Tibial artery (tissue), 4 donors: Measurements from ENCODE around the gene AHSP.
"Not testable (repeated sequence)": the region's sequence is repeated elsewhere in the genome, so short reads cannot be mapped to it uniquely, and the experiment has no call there.

ENCODE experiments used
- DNase-seq, 2 donors: peaks; one replicate each; pipeline ENCODE4 v3.0.0-alpha.2; 2019
- H3K27ac ChIP-seq, 2 donors: fragments of 200-600 bp; sonication (generic) in 1 of 2; 1 replicate in 1 of 2; 2 replicates in 1 of 2; pipeline ENCODE4 v1.5.1; 2018 to 2019; ENCODE audit warnings: mild to moderate bottlenecking in 1 of 2
- H3K27me3 ChIP-seq, 2 donors: fragments of 200-600 bp; sonication (generic) in 1 of 2; one replicate each; pipeline versions ENCODE4 v1.5.1 to v1.6.0; 2016 to 2019
- H3K36me3 ChIP-seq, 3 donors: fragments of 200-600 bp; sonication (generic) in 2 of 3; one replicate each; pipeline ENCODE4 v1.5.1; 2016 to 2019; ENCODE audit warnings: mild to moderate bottlenecking in 2 of 3
- H3K4me1 ChIP-seq, 4 donors: fragments of 200-600 bp; sonication (generic) in 2 of 4; 1 replicate in 3 of 4; 2 replicates in 1 of 4; pipeline ENCODE4 v1.5.1; 2016 to 2019
- H3K4me3 ChIP-seq, 2 donors: fragments of 200-600 bp; sonication (generic) in 1 of 2; 1 replicate in 1 of 2; 2 replicates in 1 of 2; pipeline ENCODE4 v1.5.1; 2018 to 2019; ENCODE audit warnings: mild to moderate bottlenecking in 2 of 2
- H3K9me3 ChIP-seq, 3 donors: fragments of 200-600 bp; sonication (generic) in 1 of 3; one replicate each; pipeline ENCODE4 v1.5.1; 2016 to 2019
- intact Hi-C: fragments of 100-400 bp; cut with DNase I; formaldehyde crosslinking; loops from one replicate; pipeline ENCODE4 v1.15.0; 2023; ENCODE audit warnings: low total_unique reads
- TF ChIP-seq, protein P1 (sequence below), 2 experiments: fragments of 200-600 bp in 1 of 2; fragments of 450-650 bp in 1 of 2; IDR thresholded peaks; one replicate each; pipeline ENCODE4 v1.5.1; 2017 to 2019; ENCODE audit warnings: antibody characterized with exemption in 2 of 2, mild to moderate bottlenecking in 1 of 2, moderate library complexity in 1 of 2

The AHSP gene

DNA sequence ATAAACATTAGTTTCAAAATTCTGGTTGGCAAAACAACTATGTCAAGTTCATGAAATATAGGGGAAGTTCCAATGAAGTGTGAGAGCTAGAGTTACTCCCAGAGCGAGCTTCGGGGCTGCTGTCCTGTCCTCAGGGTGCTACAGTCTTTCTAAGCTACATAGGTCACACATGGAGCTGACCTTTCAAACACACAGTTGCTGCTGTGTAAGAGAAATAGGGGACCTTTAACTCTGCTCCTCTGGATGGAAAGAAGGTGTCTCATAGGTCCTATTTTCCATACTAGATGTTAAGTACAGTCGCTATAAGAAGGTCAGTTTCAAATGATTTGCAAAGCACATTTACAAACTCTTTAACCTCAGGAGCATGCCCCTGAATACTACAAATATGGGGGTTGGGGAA is 6.3 kb upstream of the AHSP start:
- Histone ChIP-seq H3K9me3 (no peaks in the 10 kb centered on the region), H3K36me3 (no peaks in the 10 kb centered on the region), H3K4me3 (no peak overlapping the region), H3K27ac (no peak overlapping the region), H3K4me1 (no peaks in the 10 kb centered on the region), H3K27me3 (peaks cover 0 to 5% of the 10 kb centered on the region in 2 donors)
- intact Hi-C loops = no loop called here
- DNase-seq = no peak
- TF ChIP-seq, protein P1, sequence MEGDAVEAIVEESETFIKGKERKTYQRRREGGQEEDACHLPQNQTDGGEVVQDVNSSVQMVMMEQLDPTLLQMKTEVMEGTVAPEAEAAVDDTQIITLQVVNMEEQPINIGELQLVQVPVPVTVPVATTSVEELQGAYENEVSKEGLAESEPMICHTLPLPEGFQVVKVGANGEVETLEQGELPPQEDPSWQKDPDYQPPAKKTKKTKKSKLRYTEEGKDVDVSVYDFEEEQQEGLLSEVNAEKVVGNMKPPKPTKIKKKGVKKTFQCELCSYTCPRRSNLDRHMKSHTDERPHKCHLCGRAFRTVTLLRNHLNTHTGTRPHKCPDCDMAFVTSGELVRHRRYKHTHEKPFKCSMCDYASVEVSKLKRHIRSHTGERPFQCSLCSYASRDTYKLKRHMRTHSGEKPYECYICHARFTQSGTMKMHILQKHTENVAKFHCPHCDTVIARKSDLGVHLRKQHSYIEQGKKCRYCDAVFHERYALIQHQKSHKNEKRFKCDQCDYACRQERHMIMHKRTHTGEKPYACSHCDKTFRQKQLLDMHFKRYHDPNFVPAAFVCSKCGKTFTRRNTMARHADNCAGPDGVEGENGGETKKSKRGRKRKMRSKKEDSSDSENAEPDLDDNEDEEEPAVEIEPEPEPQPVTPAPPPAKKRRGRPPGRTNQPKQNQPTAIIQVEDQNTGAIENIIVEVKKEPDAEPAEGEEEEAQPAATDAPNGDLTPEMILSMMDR (IDR thresholded peaks at IDR 0.05) = no peak

DNA sequence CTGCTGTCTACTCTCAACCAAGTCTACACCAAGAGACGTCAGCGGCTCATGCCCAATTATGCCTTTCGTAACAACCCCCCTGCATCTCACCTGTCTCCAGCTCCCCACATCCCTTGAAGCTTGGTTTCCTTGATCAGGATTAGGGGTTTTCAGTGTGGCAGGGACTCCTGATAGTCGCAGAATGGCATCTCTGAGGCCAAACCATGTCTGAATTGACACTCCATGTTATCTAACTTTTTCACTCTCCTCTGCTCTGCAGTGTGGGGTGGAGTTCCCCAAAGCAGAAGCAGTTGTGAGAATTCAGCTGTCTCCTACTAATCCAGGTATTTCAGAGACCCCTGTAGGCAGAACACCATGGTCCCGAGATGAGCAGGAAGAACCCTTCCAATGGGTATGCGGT is 5.6 kb upstream of the AHSP start:
- no peak for DNase-seq
- intact Hi-C loops = no loop called here
- Histone ChIP-seq H3K4me3 (no peak overlapping the region), H3K4me1 (no peaks in the 10 kb centered on the region), H3K36me3 (no peaks in the 10 kb centered on the region), H3K27me3 (peaks cover 0 to 5% of the 10 kb centered on the region in 2 donors), H3K27ac (no peak overlapping the region), H3K9me3 (no peaks in the 10 kb centered on the region)
- TF ChIP-seq, protein P1 (IDR thresholded peaks at IDR 0.05) = no peak

GRCh38 chr16:31523768-31524167 is 3.9 kb upstream of the AHSP start:
- H3K9me3 ChIP-seq, H3K36me3 ChIP-seq, H3K4me1 ChIP-seq, DNase-seq, H3K4me3 ChIP-seq, H3K27ac ChIP-seq, intact Hi-C loops: not testable (repeated sequence)
- H3K27me3 ChIP-seq = peaks cover 0 to 19% of the 10 kb centered on the region in 2 donors

- Histone ChIP-seq H3K36me3 (no peaks in the 10 kb centered on the region), H3K9me3 (no peaks in the 10 kb centered on the region), H3K4me1 (peaks cover 0 to 19% (median 16%) of the 10 kb centered on the region in 4 donors), H3K27ac (no peak overlapping the region), H3K4me3 (no peak overlapping the region), H3K27me3 (peaks cover 0 to 21% of the 10 kb centered on the region in 2 donors)
- TF ChIP-seq, protein P1 (IDR thresholded peaks at IDR 0.05) = no peak
- intact Hi-C loops = no loop called here
- no peak for DNase-seq
These were observed 2.6 kb upstream of the AHSP start for GRCh38 chr16:31525113-31525512.

- DNase-seq = no peak
- TF ChIP-seq, protein P1 (IDR thresholded peaks at IDR 0.05) = no peak
- Histone ChIP-seq H3K27me3 (peaks cover 0 to 26% of the 10 kb centered on the region in 2 donors), H3K4me3 (peak overlapping the region; percentile 42 to 51), H3K9me3 (no peaks in the 10 kb centered on the region), H3K27ac (no peak overlapping the region), H3K36me3 (no peaks in the 10 kb centered on the region), H3K4me1 (peaks cover 0 to 20% (median 16%) of the 10 kb centered on the region in 4 donors)
- intact Hi-C loops = no loop called here
These were observed 915 bp downstream of the AHSP start for GRCh38 chr16:31528523-31529107.

GRCh38 chr16:31529108-31529936 is 1.6 kb downstream of the AHSP start:
- H3K9me3 ChIP-seq = no peaks in the 10 kb centered on the region
- H3K27me3 ChIP-seq = peaks cover 0 to 30% of the 10 kb centered on the region in 2 donors
- H3K27ac ChIP-seq = no peak overlapping the region
- TF ChIP-seq, protein P1 (IDR thresholded peaks at IDR 0.05) = no peak
- H3K4me3 ChIP-seq = peak overlapping the region; percentile 42 to 51
- H3K36me3 ChIP-seq = no peaks in the 10 kb centered on the region
- intact Hi-C loops = no loop called here
- DNase-seq = no peak
- peaks cover 0 to 20% (median 16%) of the 10 kb centered on the region in 4 donors for H3K4me1 ChIP-seq
